ENCODE data around the gene DHPS.
"Not testable (repeated sequence)": the region's sequence is repeated elsewhere in the genome, so short reads cannot be mapped to it uniquely, and the experiment has no call there.

Gene DHPS

DNA sequence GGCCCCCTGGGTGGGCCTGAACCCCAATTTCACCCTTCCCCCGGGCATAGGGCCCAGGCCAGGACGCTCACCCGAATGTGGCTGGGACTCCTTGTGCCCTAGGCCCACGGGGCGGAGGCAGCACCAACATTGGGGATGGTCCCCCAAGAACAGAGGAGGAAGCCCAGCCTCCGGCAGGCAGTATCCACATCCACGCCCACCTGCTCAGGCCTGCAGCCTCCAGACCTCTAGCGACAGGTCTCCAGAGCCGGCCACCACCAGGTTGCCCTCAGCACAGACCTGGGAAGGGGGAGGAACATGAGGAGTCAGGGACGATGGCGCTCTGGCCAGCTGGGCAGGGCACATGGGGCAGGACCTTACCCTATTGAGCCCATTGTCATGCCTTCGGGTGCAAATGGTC is 7.3 kb upstream of the DHPS start:
- POLR2A ChIA-PET, result no interaction called here
- CTCF ChIA-PET, result no interaction called here
- DNase-seq (ENCODE audit: extremely low spot score), result no peak
- TF ChIP-seq SP1 (IDR thresholded peaks at IDR 0.05), result no peak
- TF ChIP-seq NFRKB (IDR thresholded peaks at IDR 0.05), result no peak
- no peak for TF ChIP-seq LEF1 (IDR thresholded peaks at IDR 0.05; ENCODE audit: borderline replicate concordance)
- TF ChIP-seq FOXM1 (IDR thresholded peaks at IDR 0.05; ENCODE audit: borderline replicate concordance), result no peak
- no peak for TF ChIP-seq SUZ12 (IDR thresholded peaks at IDR 0.05)
- TF ChIP-seq BHLHE40 (IDR thresholded peaks at IDR 0.05; ENCODE audit: borderline replicate concordance), result no peak
- TF ChIP-seq ELF4 (IDR thresholded peaks at IDR 0.05), result no peak
- TF ChIP-seq ZNF384 (IDR thresholded peaks at IDR 0.05), result no peak
- no peak for TF ChIP-seq FOXK2 (IDR thresholded peaks at IDR 0.05)
- TF ChIP-seq, protein P1, sequence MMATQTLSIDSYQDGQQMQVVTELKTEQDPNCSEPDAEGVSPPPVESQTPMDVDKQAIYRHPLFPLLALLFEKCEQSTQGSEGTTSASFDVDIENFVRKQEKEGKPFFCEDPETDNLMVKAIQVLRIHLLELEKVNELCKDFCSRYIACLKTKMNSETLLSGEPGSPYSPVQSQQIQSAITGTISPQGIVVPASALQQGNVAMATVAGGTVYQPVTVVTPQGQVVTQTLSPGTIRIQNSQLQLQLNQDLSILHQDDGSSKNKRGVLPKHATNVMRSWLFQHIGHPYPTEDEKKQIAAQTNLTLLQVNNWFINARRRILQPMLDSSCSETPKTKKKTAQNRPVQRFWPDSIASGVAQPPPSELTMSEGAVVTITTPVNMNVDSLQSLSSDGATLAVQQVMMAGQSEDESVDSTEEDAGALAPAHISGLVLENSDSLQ (IDR thresholded peaks at IDR 0.05), result no peak
- TF ChIP-seq FOXA1 (IDR thresholded peaks at IDR 0.05), result no peak
- TF ChIP-seq TARDBP (IDR thresholded peaks at IDR 0.05), result no peak

DNA sequence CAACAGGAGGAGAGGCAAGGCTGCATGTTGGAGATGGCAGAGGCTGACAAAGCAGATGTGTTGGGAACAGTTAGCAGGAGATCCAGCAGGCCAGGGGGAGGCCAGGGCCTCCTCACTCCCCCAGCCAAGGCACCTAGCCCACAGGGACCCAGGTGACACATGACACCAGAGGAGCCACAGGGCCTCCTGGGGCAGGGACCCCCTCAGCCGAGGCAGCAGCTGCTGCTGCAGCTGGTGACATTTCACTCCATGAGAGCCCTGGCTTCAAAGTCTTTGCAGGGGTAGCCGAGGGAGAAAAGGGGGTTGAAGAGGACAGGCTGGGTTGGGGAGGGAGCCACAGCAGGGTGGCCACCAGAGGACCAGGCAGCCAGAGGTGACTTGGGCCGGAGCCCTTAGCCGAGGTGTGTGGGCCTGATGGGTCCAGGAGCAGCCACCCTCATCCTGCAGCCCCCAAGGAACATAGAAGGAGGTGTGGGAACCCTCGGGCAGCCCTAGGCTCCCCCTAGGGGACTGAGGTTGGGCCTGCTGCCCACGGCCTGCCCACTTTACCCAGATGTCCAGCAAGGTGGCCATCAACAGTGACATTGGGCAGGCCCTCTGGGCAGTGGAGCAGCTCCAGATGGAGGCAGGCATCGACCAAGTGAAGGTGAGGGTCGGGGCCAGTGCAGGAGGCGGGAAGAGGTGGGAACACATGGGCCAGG is 6.0 kb upstream of the DHPS start, which contains the start of gene GNG14:
TSS of gene GNG14 (plus strand) at position 503 of the 701 bp plus-strand sequence. CDS start at position 554, 51 bp downstream.
- TF ChIP-seq NFRKB (IDR thresholded peaks at IDR 0.05) (no peak), SP1 (IDR thresholded peaks at IDR 0.05) (no peak), ARNT (IDR thresholded peaks at IDR 0.05) (no peak), SUZ12 (IDR thresholded peaks at IDR 0.05) (no peak), TARDBP (IDR thresholded peaks at IDR 0.05) (no peak), ELF4 (IDR thresholded peaks at IDR 0.05) (no peak), FOXA1 (IDR thresholded peaks at IDR 0.05) (no peak), L3MBTL2 (conservative IDR thresholded peaks at IDR 0.05) (no peak), BHLHE40 (IDR thresholded peaks at IDR 0.05; ENCODE audit: borderline replicate concordance) (no peak), LEF1 (IDR thresholded peaks at IDR 0.05; ENCODE audit: borderline replicate concordance) (no peak)
- TF ChIP-seq, protein P1 (IDR thresholded peaks at IDR 0.05), result no peak
- DNase-seq (ENCODE audit: extremely low spot score), result no peak
- POLR2A ChIA-PET, result no interaction called here
- CTCF ChIA-PET, result no interaction called here

DNA sequence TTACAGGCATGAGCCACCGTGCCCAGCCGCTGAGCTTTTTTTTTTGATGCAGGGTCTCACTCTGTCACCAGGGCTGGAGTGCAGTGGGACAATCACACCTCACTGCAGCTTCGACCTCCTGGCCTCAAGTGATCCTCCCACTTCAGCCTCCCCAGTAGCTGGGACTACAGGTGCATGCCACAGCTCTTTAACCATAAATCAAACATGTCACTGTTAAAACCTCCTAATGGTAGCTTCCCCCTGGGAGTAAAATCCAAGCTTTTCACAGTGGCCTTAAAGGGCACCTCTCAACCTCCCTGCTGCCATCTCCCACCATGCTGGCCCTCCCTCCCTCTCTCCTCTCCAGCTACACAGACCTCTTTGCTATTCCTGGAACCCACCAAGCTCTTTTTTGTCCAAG is 4.2 kb upstream of the DHPS start:
- TF ChIP-seq, protein P1 (IDR thresholded peaks at IDR 0.05), result peak; percentile 68
- no peak for TF ChIP-seq SUZ12 (IDR thresholded peaks at IDR 0.05)
- ChIA-PET CTCF (interaction anchor here (0.6 kb wide), 1 partner anchor 162 kb away, joined by 3 read pairs; no protein-coding TSS in a partner anchor), POLR2A (interaction anchor here (1.1 to 1.3 kb wide), 2 partner anchors 18 to 75 kb away, joined by 3 to 4 read pairs; partner anchors contain the start of genes ZNF490 and ZNF791)
- DNase-seq (ENCODE audit: extremely low spot score), result no peak

DNA sequence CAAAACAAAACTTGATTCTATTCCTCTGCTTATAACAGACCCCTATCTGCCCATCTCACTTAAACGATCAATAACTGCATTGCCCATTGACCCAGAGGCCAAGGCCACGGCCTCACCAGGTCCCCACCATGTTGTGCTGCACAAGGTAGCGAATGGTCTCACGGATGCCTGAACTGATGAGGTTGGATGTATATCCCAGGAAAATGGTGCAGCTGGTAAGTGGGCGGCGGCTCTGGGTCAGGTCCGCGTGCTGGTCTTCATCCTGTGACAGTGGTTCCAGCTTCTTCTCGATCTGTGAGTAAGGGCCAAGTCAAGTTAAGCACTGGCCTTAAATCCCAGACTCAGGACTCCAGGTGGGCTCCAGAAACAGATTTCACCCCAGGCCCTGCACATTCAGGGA is 1.6 kb downstream of the DHPS start:
- DNase-seq (ENCODE audit: extremely low spot score), result no peak
- no peak for TF ChIP-seq HDGF (IDR thresholded peaks at IDR 0.05; ENCODE audit: borderline replicate concordance)
- TF ChIP-seq CTBP1 (IDR thresholded peaks at IDR 0.05; ENCODE audit: borderline replicate concordance), result no peak
- TF ChIP-seq FOXM1 (IDR thresholded peaks at IDR 0.05; ENCODE audit: borderline replicate concordance), result no peak
- TF ChIP-seq, protein P1 (IDR thresholded peaks at IDR 0.05), result no peak
- TF ChIP-seq NFRKB (IDR thresholded peaks at IDR 0.05), result no peak
- TF ChIP-seq BHLHE40 (IDR thresholded peaks at IDR 0.05; ENCODE audit: borderline replicate concordance), result no peak
- TF ChIP-seq LEF1 (IDR thresholded peaks at IDR 0.05; ENCODE audit: borderline replicate concordance), result no peak
- TF ChIP-seq ELF4 (IDR thresholded peaks at IDR 0.05), result no peak
- TF ChIP-seq FOXK2 (IDR thresholded peaks at IDR 0.05), result no peak
- TF ChIP-seq ZNF384 (IDR thresholded peaks at IDR 0.05), result no peak
- TF ChIP-seq ARNT (IDR thresholded peaks at IDR 0.05), result no peak
- no peak for TF ChIP-seq L3MBTL2 (conservative IDR thresholded peaks at IDR 0.05)
- no peak for TF ChIP-seq TARDBP (IDR thresholded peaks at IDR 0.05)
- TF ChIP-seq SP1 (IDR thresholded peaks at IDR 0.05), result no peak
- no peak for TF ChIP-seq FOXA1 (IDR thresholded peaks at IDR 0.05)
- TF ChIP-seq SUZ12 (IDR thresholded peaks at IDR 0.05), result no peak
- ChIA-PET CTCF (no interaction called here), POLR2A (interaction anchor here (1.2 to 1.5 kb wide), 3 partner anchors 13 to 57 kb away, joined by 3 to 8 read pairs (median 4); partner anchors contain the start of gene GET3)

DNA sequence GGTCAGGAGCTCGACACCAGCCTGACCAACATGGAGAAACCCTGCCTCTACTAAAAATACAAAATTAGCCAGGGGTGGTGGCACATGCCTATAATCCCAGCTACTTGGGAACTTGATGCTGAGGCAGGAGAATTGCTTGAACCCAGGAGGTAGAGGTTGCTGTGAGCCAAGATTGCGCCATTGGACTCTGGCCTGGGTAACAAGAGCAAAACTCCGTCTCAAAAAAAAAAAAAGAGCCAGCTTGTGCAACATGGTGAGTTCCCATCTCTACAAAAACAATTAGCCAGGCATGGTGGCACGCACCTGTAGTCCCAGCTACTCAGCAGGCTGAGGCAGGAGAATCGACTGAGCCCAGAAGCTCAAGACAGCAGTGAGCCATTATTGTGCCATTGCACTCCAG is 3.6 kb downstream of the DHPS start:
- ChIA-PET CTCF (interaction anchor here (0.6 kb wide), 2 partner anchors 88 to 473 kb away, joined by 3 to 5 read pairs; no protein-coding TSS in a partner anchor), POLR2A (interaction anchor here (2.0 kb wide), 1 partner anchor 9 kb away, joined by 7 read pairs; a partner anchor contains a TSS)
- DNase-seq (ENCODE audit: extremely low spot score), result not testable (repeated sequence)

DNA sequence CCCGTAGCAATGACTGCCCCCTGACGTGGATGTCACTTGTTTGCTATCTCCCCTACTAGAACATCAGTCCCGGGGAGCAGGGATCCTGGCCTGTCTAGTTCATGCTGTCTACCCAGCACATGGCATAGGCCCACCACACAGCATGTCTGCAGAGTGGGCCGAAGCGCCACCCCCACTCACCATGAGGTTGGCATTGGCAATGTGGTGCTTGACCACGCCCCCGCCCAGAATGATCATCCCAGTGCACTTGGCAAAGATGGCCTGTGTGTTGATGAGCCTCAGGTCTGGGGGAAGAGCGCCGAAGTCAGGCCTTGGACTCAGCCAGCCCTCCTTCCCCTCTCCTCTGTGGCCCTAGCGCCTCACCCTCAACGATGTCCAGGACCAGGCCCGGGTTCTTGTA is 4.8 kb downstream of the DHPS start:
- DNase-seq (ENCODE audit: extremely low spot score), result no peak
- ChIA-PET POLR2A (interaction anchor here (2.0 kb wide), 1 partner anchor 8 kb away, joined by 7 read pairs; a partner anchor contains a TSS), CTCF (interaction anchor here (0.8 kb wide), 2 partner anchors 288 to 515 kb away, joined by 3 read pairs; no protein-coding TSS in a partner anchor)
- TF ChIP-seq FOXA1 (IDR thresholded peaks at IDR 0.05) (no peak), ARNT (IDR thresholded peaks at IDR 0.05) (no peak)
